GM21786 (cell line): Measurements from ENCODE around the gene ESRP2.

Source experiments
- ATAC-seq: cut with Tn5 transposase; IDR thresholded peaks from one replicate; pipeline ENCODE4 v1.9.1; 2021; ENCODE audit not compliant: unreplicated experiment

The ESRP2 gene

GRCh38 chr16:68235887-68236136 lies at the start of gene ESRP2:
Gene ESRP2, minus strand, starts transcription at chr16:68236127. Its CDS starts 82 bp downstream, at chr16:68236045.
- ATAC-seq = no peak

- no peak for ATAC-seq
Measured at GRCh38 chr16:68285683-68286082, 49.8 kb upstream of the ESRP2 start.

- ATAC-seq = peak; percentile 45
Measured at GRCh38 chr16:68284847-68285246, 48.9 kb upstream of the ESRP2 start.

- peak; percentile 50 for ATAC-seq
Measured at GRCh38 chr16:68283801-68284598, 48.1 kb upstream of the ESRP2 start.

GRCh38 chr16:68283346-68283745 lies 47.4 kb upstream of the ESRP2 start:
- ATAC-seq = no peak

- ATAC-seq = no peak
Measured at GRCh38 chr16:68282064-68282452, 46.1 kb upstream of the ESRP2 start.

- no peak for ATAC-seq
Measured at GRCh38 chr16:68281368-68282063, 45.6 kb upstream of the ESRP2 start.

- ATAC-seq = no peak
Measured at GRCh38 chr16:68279726-68280558, 44.0 kb upstream of the ESRP2 start.

GRCh38 chr16:68276223-68276622 lies 40.3 kb upstream of the ESRP2 start:
- no peak for ATAC-seq

GRCh38 chr16:68275611-68276191 lies 39.8 kb upstream of the ESRP2 start:
- peak; percentile 64 for ATAC-seq

- ATAC-seq = no peak
Measured at GRCh38 chr16:68274441-68274840, 38.5 kb upstream of the ESRP2 start.

- no peak for ATAC-seq
Measured at GRCh38 chr16:68273896-68274295, 38.0 kb upstream of the ESRP2 start.

GRCh38 chr16:68273459-68273858 lies 37.5 kb upstream of the ESRP2 start:
- ATAC-seq = no peak

- ATAC-seq = no peak
Measured at GRCh38 chr16:68272507-68273209, 36.7 kb upstream of the ESRP2 start.

GRCh38 chr16:68270353-68270752 lies 34.4 kb upstream of the ESRP2 start:
- ATAC-seq = no peak

GRCh38 chr16:68269793-68270192 lies 33.9 kb upstream of the ESRP2 start:
- no peak for ATAC-seq

- no peak for ATAC-seq
Measured at GRCh38 chr16:68267612-68268405, 31.9 kb upstream of the ESRP2 start.

GRCh38 chr16:68265078-68265920 lies 29.4 kb upstream of the ESRP2 start:
- ATAC-seq = no peak
